Ovary (tissue), 3 donors: ENCODE measurements around the gene PCNX3.

ENCODE experiments used
- CTCF ChIP-seq, 3 donors: fragments of 450-650 bp in 2 of 3; fragments of 200-600 bp in 1 of 3; IDR thresholded peaks; one replicate each; pipeline versions ENCODE4 v1.5.1 to v1.8.0; 2016 to 2022; ENCODE audit warnings: antibody characterized with exemption in 3 of 3, mild to moderate bottlenecking in 1 of 3
- POLR2A ChIP-seq: fragments of 450-650 bp; IDR thresholded peaks from one replicate; pipeline ENCODE4 v1.6.1; 2017; ENCODE audit warnings: antibody characterized with exemption, mild to moderate bottlenecking, moderate library complexity
- donor health status: DM: no; HTN: no; CAD: no.

GRCh38 chr11:65637794-65638419 is 22.3 kb downstream of the PCNX3 start, which contains the start of gene SIPA1:
- TF ChIP-seq CTCF (IDR thresholded peaks at IDR 0.05) (peak in 2 of 3 donors; percentile 39 to 41), POLR2A (peak; percentile 59)
